Measurements from ENCODE around the gene TMEM150B.

DNA sequence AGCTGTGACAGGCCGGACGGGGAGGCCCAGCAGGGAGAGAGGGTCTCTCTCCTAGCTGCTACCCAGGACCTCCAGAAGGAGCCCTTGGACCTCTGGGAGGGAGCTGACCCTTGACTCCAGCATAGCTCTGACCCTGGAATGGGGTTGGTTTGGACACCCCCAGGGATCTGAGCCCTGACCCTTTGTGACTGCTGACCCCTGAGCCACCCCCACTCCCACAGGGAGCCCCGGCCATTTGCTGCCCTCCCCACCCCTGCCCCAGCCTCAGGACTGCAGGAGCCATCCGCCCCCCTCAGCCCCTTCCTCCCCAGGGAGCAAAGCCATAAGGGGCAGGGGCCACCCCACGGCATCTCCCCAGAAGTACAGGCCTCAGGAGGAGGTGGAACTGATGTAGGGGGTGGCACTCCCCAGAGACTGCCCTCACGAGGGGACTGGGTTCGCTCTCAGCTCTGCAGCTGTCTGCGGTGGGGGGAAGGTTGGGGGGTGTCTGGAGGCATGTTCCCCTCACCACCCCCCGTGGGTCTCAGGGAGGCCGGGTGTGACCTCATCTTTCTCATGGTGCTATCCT is 22.4 kb upstream of the TMEM150B start:
- TF ChIP-seq ATF1 (CRISPR knock-in tag; IDR thresholded peaks at IDR 0.05): no peak
- TF ChIP-seq ATF1 (tag; IDR thresholded peaks at IDR 0.05): no peak
- TF ChIP-seq JUN (IDR thresholded peaks at IDR 0.05; ENCODE audit: borderline replicate concordance, low read depth, low read length): no peak
- no peak for TF ChIP-seq JUN (CRISPR knock-in tag; IDR thresholded peaks at IDR 0.05; ENCODE audit: borderline replicate concordance)
- no peak for TF ChIP-seq TEAD2 (tag; IDR thresholded peaks at IDR 0.05)
- TF ChIP-seq ZC3H4 (CRISPR knock-in tag; IDR thresholded peaks at IDR 0.05; ENCODE audit: borderline replicate concordance): no peak
- no peak for TF ChIP-seq FOSL1 (tag; conservative IDR thresholded peaks at IDR 0.05)
- TF ChIP-seq RAD21 (CRISPR knock-in tag; conservative IDR thresholded peaks at IDR 0.05 in 1 of 2, IDR thresholded peaks at IDR 0.05 in 1 of 2): no peak
- TF ChIP-seq, protein P1, sequence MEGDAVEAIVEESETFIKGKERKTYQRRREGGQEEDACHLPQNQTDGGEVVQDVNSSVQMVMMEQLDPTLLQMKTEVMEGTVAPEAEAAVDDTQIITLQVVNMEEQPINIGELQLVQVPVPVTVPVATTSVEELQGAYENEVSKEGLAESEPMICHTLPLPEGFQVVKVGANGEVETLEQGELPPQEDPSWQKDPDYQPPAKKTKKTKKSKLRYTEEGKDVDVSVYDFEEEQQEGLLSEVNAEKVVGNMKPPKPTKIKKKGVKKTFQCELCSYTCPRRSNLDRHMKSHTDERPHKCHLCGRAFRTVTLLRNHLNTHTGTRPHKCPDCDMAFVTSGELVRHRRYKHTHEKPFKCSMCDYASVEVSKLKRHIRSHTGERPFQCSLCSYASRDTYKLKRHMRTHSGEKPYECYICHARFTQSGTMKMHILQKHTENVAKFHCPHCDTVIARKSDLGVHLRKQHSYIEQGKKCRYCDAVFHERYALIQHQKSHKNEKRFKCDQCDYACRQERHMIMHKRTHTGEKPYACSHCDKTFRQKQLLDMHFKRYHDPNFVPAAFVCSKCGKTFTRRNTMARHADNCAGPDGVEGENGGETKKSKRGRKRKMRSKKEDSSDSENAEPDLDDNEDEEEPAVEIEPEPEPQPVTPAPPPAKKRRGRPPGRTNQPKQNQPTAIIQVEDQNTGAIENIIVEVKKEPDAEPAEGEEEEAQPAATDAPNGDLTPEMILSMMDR (IDR thresholded peaks at IDR 0.05 in 2 of 3, conservative IDR thresholded peaks at IDR 0.05 in 1 of 3; ENCODE audit: insufficient read depth in 2 of 3, low read depth in 1 of 3, low read length in 3 of 3): no peak
- no peak for TF ChIP-seq TBP (optimal IDR thresholded peaks at IDR 0.05; ENCODE audit: low read depth, low read length)
- no peak for TF ChIP-seq PTRF (tag; IDR thresholded peaks at IDR 0.05)

All from K562 (cell line).